ENCODE results near the gene CGNL1. TPM values are rescaled to one million over a fixed set of nuclear protein-coding genes. Genes with fewer than 3 reads are reported as not detected.

The CGNL1 gene
- total RNA-seq, 1 donor from 2014 or later, result 0.11 TPM

DNA sequence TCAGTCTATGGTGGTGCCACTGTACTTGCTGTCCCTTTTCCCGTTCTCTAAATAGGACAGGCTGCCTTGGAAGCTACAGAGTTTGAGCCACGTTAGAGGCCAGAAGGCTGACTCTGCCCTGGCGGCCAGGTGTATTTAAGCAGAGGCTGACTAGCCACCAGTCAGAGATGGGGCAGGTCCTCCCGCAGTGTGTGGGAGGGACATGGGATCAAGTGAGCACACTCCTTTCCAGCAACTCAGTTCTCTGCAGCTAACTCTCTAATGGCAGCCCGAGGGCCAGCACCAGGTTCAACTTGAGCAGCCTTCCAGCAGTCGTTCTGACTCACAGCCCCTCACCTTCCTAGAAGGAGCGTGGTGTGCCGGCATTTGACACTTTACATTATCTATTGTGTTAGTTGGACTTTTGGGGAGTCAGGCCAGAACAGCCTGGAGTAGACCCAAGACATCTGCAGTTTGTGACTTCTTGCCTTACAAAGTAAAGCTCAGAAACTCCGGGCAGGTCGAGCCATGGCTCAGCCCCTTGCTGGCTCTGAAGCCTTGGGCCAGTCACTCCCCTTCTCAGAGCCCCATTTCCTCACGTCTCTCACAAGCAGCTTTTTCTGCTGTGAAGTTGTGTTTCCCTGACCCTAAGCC, 168.7 kb downstream of the CGNL1 start:
- no peak overlapping the region for H3K4me3 Mint-ChIP-seq
- ATAC-seq (ENCODE audit: low read depth), result no peak
- POLR2A ChIA-PET, result no interaction called here
- no peak for DNase-seq
- H3K4me1 Mint-ChIP-seq, result no peaks in the 10 kb centered on the region
- peaks cover 2% of the 10 kb centered on the region for H3K9me3 Mint-ChIP-seq
- H3K27ac Mint-ChIP-seq, result no peak overlapping the region
- H3K27me3 Mint-ChIP-seq, result peaks cover 6% of the 10 kb centered on the region
- CTCF ChIA-PET, result no interaction called here
- intact Hi-C loops (cut with micrococcal nuclease), result loop anchor here (5.0 kb wide), 1 partner anchor 1048 kb away; no protein-coding TSS in a partner anchor
- TF ChIP-seq, protein P1, sequence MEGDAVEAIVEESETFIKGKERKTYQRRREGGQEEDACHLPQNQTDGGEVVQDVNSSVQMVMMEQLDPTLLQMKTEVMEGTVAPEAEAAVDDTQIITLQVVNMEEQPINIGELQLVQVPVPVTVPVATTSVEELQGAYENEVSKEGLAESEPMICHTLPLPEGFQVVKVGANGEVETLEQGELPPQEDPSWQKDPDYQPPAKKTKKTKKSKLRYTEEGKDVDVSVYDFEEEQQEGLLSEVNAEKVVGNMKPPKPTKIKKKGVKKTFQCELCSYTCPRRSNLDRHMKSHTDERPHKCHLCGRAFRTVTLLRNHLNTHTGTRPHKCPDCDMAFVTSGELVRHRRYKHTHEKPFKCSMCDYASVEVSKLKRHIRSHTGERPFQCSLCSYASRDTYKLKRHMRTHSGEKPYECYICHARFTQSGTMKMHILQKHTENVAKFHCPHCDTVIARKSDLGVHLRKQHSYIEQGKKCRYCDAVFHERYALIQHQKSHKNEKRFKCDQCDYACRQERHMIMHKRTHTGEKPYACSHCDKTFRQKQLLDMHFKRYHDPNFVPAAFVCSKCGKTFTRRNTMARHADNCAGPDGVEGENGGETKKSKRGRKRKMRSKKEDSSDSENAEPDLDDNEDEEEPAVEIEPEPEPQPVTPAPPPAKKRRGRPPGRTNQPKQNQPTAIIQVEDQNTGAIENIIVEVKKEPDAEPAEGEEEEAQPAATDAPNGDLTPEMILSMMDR (IDR thresholded peaks at IDR 0.05), result no peak
- no peaks in the 10 kb centered on the region for H3K36me3 Mint-ChIP-seq (ENCODE audit: low read depth)

DNA sequence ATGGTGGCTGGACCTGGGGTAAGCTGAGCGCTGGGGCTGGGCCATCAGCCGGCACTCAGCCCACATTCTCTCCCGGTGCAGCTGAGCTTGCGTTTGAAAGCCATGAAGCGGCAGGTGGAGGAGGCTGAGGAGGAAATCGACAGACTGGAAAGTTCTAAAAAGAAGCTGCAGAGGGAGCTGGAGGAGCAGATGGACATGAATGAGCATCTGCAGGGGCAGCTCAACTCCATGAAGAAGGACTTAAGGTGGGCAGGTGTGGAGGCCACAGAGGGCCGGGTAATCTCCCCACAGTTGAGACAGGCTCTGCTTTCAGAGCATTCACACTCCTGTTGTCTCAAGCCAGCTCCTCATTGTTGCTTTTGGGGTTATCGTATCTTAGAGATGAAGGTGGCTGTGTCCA, 169.7 kb downstream of the CGNL1 start:
- ChIA-PET POLR2A (no interaction called here), CTCF (no interaction called here)
- Mint-ChIP-seq H3K9me3 (no peaks in the 10 kb centered on the region), H3K27me3 (peaks cover 4% of the 10 kb centered on the region), H3K4me3 (no peak overlapping the region), H3K4me1 (no peaks in the 10 kb centered on the region), H3K27ac (no peak overlapping the region), H3K36me3 (ENCODE audit: low read depth) (no peaks in the 10 kb centered on the region)
- intact Hi-C loops (cut with micrococcal nuclease), result no loop called here
- no peak for DNase-seq
- TF ChIP-seq, protein P1 (IDR thresholded peaks at IDR 0.05), result no peak
- ATAC-seq (ENCODE audit: low read depth), result no peak

DNA sequence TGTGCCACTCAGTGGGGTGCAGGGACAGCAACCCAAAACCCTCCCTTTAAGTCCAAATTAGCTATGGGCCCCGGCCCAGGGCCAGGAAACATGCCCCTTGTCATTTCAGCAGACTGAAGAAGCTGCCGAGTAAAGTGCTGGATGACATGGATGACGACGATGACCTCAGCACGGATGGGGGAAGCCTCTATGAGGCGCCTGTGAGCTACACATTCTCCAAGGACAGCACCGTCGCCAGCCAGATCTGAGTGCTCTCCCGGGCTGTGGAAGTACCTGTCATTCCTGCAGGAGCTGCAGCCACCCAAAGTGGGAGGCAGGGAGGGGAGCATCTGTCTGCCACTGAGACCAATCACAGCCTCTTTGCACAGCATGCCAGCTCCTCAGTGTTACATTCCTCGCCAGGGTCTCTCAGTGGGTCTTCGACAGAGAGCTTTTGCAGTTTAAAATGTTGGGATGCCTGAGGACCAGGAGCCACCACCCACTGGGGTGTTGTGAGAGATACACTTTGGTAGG, 171.0 kb downstream of the CGNL1 start:
- Mint-ChIP-seq H3K27me3 (no peaks in the 10 kb centered on the region), H3K4me3 (no peak overlapping the region), H3K27ac (no peak overlapping the region), H3K4me1 (no peaks in the 10 kb centered on the region), H3K36me3 (ENCODE audit: low read depth) (no peaks in the 10 kb centered on the region), H3K9me3 (no peaks in the 10 kb centered on the region)
- TF ChIP-seq, protein P1 (IDR thresholded peaks at IDR 0.05), result no peak
- CTCF ChIA-PET, result no interaction called here
- POLR2A ChIA-PET, result no interaction called here
- ATAC-seq (ENCODE audit: low read depth) (no peak), DNase-seq (no peak)
- intact Hi-C loops (cut with micrococcal nuclease), result no loop called here

DNA sequence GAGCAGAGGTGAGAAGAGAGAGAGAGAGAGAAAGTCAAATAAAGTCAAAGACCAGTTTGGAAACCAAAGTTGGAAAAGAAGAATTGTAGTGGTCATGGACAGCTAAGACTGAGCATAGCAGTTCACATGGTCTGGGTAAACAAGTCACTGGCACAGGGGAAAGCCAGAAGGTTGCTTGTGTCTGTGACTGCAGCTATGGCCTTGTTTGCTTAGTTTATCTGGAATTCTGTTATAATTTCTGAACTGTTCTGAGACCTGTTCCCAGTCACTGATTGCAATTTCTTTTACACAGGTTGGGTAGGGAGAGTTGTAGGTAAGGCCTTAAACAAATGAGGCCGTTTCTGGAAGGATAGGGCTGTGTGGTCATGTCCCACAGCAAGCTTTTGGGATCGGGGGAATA, 172.0 kb downstream of the CGNL1 start:
- intact Hi-C loops (cut with micrococcal nuclease), result no loop called here
- Mint-ChIP-seq H3K9me3 (no peaks in the 10 kb centered on the region), H3K4me1 (no peaks in the 10 kb centered on the region), H3K4me3 (no peak overlapping the region), H3K27me3 (no peaks in the 10 kb centered on the region), H3K36me3 (ENCODE audit: low read depth) (no peaks in the 10 kb centered on the region), H3K27ac (no peak overlapping the region)
- TF ChIP-seq, protein P1 (IDR thresholded peaks at IDR 0.05), result no peak
- ChIA-PET CTCF (no interaction called here), POLR2A (no interaction called here)
- DNase-seq (no peak), ATAC-seq (ENCODE audit: low read depth) (no peak)

DNA sequence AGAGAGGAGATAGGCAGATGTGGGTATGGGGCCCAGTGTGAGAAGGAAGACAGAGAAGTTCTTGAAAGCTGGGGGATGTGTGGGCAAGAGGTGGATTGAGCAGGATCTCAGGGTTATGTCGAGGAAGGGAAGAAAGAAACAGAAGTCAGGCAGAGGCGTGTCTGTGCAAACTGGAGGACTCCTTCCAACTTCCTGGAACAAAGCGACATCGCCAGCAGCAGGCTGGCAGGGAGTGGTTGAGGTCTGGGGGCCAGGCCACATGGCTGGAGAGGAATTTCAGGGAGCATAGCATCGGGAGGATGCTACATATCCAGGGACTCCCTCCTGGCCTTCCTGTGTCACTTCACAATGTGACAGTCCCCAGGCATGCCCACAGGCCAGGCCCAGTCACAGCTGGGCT, 172.5 kb downstream of the CGNL1 start:
- Mint-ChIP-seq H3K36me3 (ENCODE audit: low read depth) (no peaks in the 10 kb centered on the region), H3K27me3 (no peaks in the 10 kb centered on the region), H3K9me3 (no peaks in the 10 kb centered on the region), H3K4me1 (no peaks in the 10 kb centered on the region), H3K4me3 (no peak overlapping the region), H3K27ac (no peak overlapping the region)
- TF ChIP-seq, protein P1 (IDR thresholded peaks at IDR 0.05), result no peak
- intact Hi-C loops (cut with micrococcal nuclease), result no loop called here
- ChIA-PET CTCF (no interaction called here), POLR2A (no interaction called here)
- ATAC-seq (ENCODE audit: low read depth), result no peak
- DNase-seq, result no peak

All from activated B cell treated with CpG ODN at 0.5 μM for 24 hours (primary cell).